ENCODE results near the gene CTTNBP2NL.

The CTTNBP2NL gene

DNA sequence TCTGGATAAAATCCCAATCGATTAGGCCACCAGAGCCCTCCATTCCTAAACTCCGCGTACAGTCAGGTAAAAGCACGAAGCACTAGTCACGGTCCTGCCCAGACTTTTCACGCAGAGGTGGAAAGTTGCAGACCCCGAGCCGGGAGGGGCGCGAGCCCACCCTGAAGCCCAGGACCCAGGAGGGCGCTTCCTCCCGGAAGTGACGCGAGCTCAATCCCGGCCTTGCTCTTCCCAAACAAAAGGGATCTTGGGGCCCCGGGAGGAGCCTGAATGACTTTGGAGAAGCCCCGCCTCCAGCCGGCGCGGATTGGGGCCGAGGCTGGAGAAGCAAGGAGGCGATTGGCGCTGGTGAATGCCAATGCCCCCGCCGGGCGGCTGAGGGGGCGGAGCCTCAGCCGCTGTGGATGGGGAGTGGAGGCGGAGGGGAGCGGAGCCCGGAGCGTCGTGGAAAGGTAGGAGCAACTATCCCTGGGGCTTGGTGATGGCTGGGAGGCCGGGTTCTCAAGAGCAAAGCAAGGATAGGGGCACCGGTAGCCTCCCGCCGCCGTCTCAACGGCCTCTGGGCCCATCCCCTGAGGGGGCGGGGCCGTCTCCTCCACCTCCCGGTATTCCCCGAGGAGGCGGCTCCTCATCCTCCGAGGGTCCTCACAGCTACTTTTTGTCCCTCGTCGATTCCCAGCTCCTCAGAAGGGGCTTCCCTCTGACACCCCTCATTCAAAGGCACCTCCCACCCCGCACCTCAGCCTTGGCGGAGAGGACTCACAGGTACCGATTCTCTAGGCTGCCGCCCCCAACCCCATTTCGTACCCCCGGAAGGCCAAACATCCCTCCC is at the start of gene CTTNBP2NL:
Gene CTTNBP2NL (plus strand): TSS at position 394 of the 832 bp plus-strand sequence. CDS start 19,952 bp downstream, outside the sequence.
- peak; percentile 61 for DNase-seq

- DNase-seq, result no peak
Observed at GRCh38 chr1:112346801-112347350, 49.1 kb upstream of the CTTNBP2NL start.

DNA sequence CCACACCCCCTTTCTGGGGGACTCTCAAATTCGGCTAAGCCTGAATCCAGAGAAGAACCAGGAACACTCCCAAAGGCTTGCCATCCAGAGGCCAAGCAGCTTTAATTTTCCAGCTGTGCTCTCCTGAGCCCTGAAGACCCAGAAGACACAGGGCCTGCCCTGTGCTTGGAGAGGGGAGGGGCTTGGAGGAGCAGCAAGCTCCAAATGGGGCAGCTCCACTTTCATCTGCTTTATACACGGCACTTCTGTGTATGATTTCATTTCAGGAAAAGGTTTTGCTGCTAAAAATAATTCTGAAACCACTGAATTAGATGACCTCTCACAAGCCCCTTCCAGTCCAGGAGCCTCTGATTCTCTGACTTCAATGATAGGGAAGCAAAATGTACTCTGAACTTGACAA is 39.2 kb upstream of the CTTNBP2NL start:
- DNase-seq, result no peak

DNA sequence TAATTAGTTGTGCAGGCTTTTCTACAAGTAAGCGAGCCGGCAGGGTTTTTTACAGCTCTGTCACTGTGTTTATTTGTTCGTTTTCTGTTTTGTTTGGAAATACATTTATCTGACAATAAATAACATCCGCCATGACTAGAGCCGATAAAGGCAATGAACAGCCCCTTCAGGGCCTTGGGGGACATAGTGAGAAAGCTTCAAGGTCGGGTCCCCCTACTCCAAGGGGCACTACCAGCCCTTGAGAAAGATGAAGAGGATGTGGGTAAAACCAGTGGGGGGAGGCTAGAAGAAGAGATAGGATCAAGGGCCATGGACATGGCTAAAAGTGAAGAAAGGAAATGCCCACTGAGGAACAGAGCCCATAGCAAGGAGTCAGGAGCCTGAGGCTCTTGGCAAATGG is 38.5 kb upstream of the CTTNBP2NL start:
- no peak for DNase-seq

GRCh38 chr1:112358061-112358770 is 37.8 kb upstream of the CTTNBP2NL start:
- no peak for DNase-seq

DNA sequence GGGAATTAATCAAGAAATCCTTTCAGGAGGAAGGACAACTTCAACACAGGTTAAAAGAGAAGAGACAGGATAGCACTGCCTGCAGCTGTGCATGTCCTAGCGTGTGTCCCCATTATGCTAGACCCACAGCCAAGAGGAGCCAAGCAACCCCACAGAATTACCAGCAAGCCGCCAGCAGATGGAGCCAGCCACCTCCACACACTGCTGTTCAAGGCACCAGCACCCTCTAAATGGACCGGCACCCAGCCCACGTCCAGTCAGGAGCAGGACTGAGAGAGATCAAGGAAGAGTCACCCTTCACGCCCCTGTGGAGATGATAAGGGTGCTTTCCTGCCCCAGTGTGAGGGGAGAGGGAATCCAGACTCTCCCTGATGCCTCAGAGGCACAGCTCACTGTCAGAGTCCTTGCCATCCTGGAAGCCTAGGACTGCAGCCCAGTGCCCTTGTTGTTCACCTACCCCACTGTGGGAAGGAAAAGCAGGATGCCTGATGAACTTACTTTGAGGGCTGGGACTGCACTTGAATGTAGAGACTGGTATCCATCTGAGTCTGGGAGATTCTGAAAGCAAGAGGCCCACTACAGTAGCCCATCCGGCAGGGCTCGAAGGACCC is 37.1 kb upstream of the CTTNBP2NL start:
- DNase-seq, result no peak

DNA sequence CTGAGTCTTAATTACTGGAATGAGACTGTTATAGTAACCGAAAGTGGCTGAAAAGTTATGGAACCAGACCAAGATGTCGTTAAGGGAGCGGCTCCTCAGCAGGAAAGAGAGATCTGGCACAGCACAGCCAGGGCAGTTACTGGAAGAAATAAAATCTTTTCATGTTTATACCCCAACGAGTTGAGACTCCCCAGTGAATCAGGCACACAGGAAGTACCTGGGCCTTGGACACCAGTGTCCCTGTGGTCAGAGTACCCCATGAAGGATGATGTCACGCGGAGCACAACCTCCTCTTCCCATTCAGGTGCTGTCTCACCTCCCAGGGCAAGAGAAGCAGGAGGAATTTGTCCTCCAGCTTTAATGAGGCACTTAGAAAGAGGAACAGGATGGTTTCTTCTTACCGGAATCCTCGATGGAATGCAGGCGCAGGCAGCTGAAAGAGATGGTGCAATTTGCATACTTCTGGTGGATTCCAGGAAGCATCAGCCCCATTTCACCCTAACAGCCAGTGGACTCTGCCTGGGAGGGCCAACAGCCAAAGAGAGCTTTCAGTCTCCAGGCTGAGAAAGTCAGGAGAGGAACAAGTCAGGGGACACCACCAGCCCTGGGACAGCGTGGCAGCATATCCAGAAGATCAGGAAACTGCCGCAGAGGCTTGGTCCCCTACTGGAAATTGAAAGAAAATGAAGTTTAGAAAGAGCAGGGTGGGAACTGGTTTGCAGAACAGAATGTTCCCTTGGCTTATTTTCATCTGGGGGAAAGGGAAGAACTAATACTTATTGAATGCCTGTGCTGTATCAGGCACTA is 35.9 kb upstream of the CTTNBP2NL start:
- DNase-seq, result no peak

GRCh38 chr1:112363636-112364035 is 32.4 kb upstream of the CTTNBP2NL start:
- no peak for DNase-seq

GRCh38 chr1:112368198-112368597 is 27.8 kb upstream of the CTTNBP2NL start:
- DNase-seq, result no peak

DNA sequence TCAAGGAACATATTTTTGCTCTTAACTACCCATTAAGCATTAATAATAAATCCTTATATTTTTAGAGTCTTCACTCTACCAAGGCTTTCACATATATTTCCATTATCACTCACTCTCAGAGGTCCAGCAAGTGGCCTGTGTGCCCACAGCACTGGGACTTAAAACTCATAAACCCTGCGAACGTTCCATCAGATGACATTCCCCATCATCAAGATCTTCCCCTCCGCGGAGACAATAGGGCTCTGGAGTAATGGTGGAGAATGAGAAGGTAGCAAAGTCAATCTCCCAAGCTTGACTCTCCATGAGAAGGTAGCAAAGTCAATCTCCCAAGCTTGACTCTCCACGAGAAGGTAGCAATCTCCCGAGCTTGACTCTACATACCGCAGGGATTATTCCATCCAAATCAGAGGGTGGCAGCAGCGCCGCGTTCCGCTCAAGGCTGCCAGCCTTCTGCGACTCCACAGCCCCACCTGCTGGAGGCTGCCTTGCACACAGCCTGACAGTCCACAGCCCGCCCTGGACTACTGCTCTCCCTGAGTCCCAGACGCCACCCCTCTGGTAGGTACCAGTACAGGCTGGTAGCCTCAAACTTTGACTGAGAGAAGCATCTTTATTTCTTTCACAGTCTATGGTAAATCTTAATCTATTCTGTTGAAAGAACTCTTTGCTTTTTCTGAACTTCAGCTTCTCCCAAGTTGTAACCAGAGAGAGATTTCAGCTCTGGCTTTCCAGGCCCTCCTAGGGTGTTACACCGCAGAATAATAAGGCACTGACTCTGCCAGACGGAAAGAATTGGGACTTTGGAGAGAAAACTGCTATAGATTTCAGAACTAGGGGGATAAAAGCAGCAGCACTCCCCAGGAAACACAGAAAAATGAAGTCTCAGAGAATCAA is 26.4 kb upstream of the CTTNBP2NL start:
- peak; percentile 61 for DNase-seq

GRCh38 chr1:112370996-112371395 is 25.0 kb upstream of the CTTNBP2NL start:
- DNase-seq, result no peak

- no peak for DNase-seq
Observed at GRCh38 chr1:112371775-112372174, 24.2 kb upstream of the CTTNBP2NL start.

DNA sequence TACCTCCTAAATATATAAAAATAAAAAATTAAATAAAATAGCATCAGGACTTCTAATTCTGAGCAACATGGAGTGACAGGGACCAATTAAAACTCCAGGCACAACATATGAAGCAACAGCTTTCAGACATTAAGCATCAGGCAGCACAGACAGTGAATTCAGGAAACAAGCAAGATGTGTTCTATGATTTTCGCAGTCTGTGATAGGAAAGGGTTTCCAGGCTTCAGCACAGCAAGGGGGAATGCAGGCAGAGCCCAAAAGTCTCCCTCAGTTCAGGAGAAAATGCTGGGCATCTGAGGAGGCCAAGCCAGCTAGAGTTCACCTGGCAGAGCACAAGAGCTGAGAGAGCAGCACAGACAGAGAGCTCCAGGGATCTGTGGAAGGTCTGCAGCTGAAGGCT is 22.2 kb upstream of the CTTNBP2NL start:
- no peak for DNase-seq

GRCh38 chr1:112375701-112376100 is 20.3 kb upstream of the CTTNBP2NL start:
- DNase-seq, result no peak

- no peak for DNase-seq
Observed at GRCh38 chr1:112380356-112380755, 15.7 kb upstream of the CTTNBP2NL start.

DNA sequence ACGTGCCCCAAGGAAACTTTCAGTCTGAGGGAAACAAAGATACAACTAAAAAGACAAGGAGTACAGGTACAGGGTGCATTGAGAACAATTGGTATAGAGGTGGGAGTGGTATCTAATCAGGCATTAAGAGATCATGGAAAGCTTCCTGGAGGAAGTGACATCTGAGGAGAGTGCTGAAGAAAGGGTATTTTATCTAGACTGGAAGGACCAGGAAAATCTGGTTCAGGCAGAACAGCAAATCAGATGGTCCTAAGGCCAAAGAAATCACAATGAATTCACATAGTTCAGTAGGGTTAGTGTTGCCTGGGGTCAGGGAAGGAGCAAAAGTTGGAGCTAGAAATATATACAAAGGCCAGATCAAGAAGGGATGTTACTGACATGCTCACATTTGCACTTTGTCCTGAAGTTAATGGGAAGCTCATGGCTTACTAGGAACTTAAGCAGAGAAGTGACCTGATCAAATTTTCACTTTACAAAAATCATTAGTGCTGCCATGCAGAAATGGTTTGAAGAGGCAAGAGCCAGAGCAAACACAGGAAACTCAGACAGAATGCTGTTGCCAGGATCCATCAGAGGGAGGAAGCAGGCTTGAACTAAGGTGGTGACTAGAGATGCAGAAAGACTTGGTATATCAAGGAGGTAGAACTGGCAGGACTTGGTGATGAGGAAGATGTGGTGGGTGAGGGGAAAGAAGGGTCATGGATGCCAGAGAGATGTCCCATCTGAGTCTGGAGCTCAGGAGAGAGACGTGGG is 14.5 kb upstream of the CTTNBP2NL start:
- no peak for DNase-seq

- DNase-seq, result no peak
Observed at GRCh38 chr1:112383759-112384370, 12.1 kb upstream of the CTTNBP2NL start.

DNA sequence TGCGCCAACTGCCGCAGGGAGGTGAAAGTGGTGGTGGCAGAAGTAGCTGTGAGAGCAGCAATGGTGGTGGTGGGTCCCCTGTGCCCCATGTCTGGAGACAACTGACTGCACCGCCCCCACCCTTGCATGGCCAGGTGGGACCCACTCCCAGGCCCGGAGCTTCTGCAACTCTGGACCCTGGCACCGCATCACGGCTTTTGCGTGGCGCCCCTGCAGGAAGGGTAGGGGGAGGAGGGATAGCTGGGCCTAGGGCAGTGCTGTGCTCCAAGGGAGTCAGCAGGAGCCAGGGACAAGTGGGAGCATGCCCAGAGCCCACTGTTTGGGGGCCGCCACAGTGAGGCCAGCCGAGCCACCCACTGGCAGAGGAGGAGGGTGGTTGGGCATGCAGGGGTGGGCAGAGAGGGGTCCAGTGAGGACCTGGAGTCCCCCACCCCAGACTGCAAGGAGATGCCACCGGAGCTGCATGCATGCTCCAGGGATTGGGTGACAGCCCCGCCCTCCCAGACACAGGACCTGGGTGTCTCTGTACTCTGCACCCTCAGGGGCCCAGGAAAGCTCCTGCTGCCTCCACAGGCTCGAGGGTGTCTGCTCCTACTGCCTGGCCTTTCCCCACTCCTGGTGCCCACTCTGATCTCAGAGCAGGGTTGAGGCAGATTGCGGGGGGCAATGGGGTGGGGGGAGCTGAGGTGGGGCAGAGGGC is 9.8 kb upstream of the CTTNBP2NL start:
- DNase-seq, result no peak

- no peak for DNase-seq
Observed at GRCh38 chr1:112386731-112387346, 9.2 kb upstream of the CTTNBP2NL start.
